WTC11 (cell line): ENCODE measurements around the gene S100P. TPM values are rescaled to one million over a fixed set of nuclear protein-coding genes. Genes with fewer than 3 reads are reported as not detected.

Experiments used
- ATAC-seq: fragments of 200-7000 bp; cut with Tn5 transposase; 2 replicates; pipeline ENCODE4 v1.10.0; 2021; ENCODE audit warnings: mild to moderate bottlenecking, moderate library complexity
- CTCF ChIA-PET: fragments of 300-600 bp; sonication (Branson Sonifier 250); formaldehyde crosslinking; loops from one replicate; lab custom pipeline; 2021; ENCODE audit warnings: antibody characterized with exemption; lab: Charles Lee
- POLR2A ChIA-PET: fragments of 350-600 bp; sonication (Branson Sonifier 250); formaldehyde crosslinking; loops from one replicate; lab custom pipeline; 2021; ENCODE audit warnings: antibody characterized with exemption; lab: Charles Lee
- DNase-seq: peaks from one replicate; pipeline ENCODE4 v3.0.0; 2021; ENCODE audit warnings: low spot score
- H3K27ac Mint-ChIP-seq: 2 replicates; pipeline ENCODE4 v1.8.0; 2021; ENCODE audit warnings: mixed read lengths
- H3K27me3 Mint-ChIP-seq: 2 replicates; pipeline ENCODE4 v1.8.0; 2021; ENCODE audit warnings: low read depth, mild to moderate bottlenecking, moderate library complexity, mixed read lengths
- H3K36me3 Mint-ChIP-seq: 2 replicates; pipeline ENCODE4 v1.8.0; 2021; ENCODE audit warnings: mixed read lengths
- H3K4me1 Mint-ChIP-seq: 2 replicates; pipeline ENCODE4 v1.8.0; 2022; ENCODE audit warnings: mixed read lengths
- H3K4me3 Mint-ChIP-seq: 2 replicates; pipeline ENCODE4 v1.8.0; 2021; ENCODE audit warnings: mild to moderate bottlenecking, moderate library complexity, mixed read lengths
- H3K9me3 Mint-ChIP-seq: 2 replicates; pipeline ENCODE4 v1.8.0; 2021; ENCODE audit warnings: mixed read lengths
- ATF1 ChIP-seq: sonication (generic); formaldehyde crosslinking; IDR thresholded peaks from 2 replicates; pipeline ENCODE4 v1.8.1; 2023; ENCODE audit warnings: mild to moderate bottlenecking, moderate library complexity, missing genetic modification reagents
- CREB1 ChIP-seq: sonication (generic); formaldehyde crosslinking; IDR thresholded peaks from 2 replicates; pipeline ENCODE4 v1.8.0; 2023; ENCODE audit warnings: mild to moderate bottlenecking, missing genetic modification reagents
- ETV6 ChIP-seq: sonication (generic); formaldehyde crosslinking; IDR thresholded peaks from 2 replicates; pipeline ENCODE4 v1.8.1; 2022; ENCODE audit warnings: mild to moderate bottlenecking, missing genetic modification reagents
- GRHL2 ChIP-seq: fragments of 250-450 bp; sonication (Bioruptor Pico); IDR thresholded peaks from 2 replicates; pipeline ENCODE4 v1.8.0; 2022; ENCODE audit warnings: mild to moderate bottlenecking, moderate library complexity; ENCODE audit not compliant: insufficient replicate concordance, severe bottlenecking
- GTF2I ChIP-seq: fragments of 250-450 bp; sonication (Bioruptor Pico); conservative IDR thresholded peaks from 2 replicates; pipeline ENCODE4 v1.4.0; 2021; ENCODE audit warnings: mild to moderate bottlenecking
- HMGA2 ChIP-seq: fragments of 250-450 bp; sonication (Bioruptor Pico); IDR thresholded peaks from 2 replicates; pipeline ENCODE4 v1.4.0; 2021; ENCODE audit warnings: mild to moderate bottlenecking, moderate library complexity
- NFATC4 ChIP-seq: fragments of 250-450 bp; sonication (Bioruptor Pico); IDR thresholded peaks from 2 replicates; pipeline ENCODE4 v1.9.0; 2021; ENCODE audit warnings: mild to moderate bottlenecking
- NFE2L1 ChIP-seq: sonication (generic); formaldehyde crosslinking; IDR thresholded peaks from 2 replicates; pipeline ENCODE4 v1.8.1; 2023; ENCODE audit warnings: missing genetic modification reagents
- NFYB ChIP-seq: sonication (generic); formaldehyde crosslinking; conservative IDR thresholded peaks from 2 replicates; pipeline ENCODE4 v1.8.0; 2022; ENCODE audit warnings: low read depth, missing genetic modification reagents
- NR1H2 ChIP-seq: sonication (generic); formaldehyde crosslinking; IDR thresholded peaks from 2 replicates; pipeline ENCODE4 v1.9.0; 2021; ENCODE audit warnings: mild to moderate bottlenecking, moderate library complexity, missing genetic modification reagents
- PRRX2 ChIP-seq: fragments of 250-450 bp; sonication (Bioruptor Pico); IDR thresholded peaks from 2 replicates; pipeline ENCODE4 v1.8.0; 2021; ENCODE audit warnings: mild to moderate bottlenecking
- RELA ChIP-seq: sonication (generic); formaldehyde crosslinking; IDR thresholded peaks from 2 replicates; pipeline ENCODE4 v1.8.1; 2022; ENCODE audit warnings: missing genetic modification reagents, mild to moderate bottlenecking, borderline replicate concordance
- RORB ChIP-seq: fragments of 250-450 bp; sonication (Bioruptor Pico); IDR thresholded peaks from 2 replicates; pipeline ENCODE4 v1.9.0; 2021; ENCODE audit warnings: mild to moderate bottlenecking
- SMAD4 ChIP-seq: sonication (generic); formaldehyde crosslinking; IDR thresholded peaks from 2 replicates; pipeline ENCODE4 v1.8.0; 2022; ENCODE audit warnings: mild to moderate bottlenecking, missing genetic modification reagents
- SOX15 ChIP-seq: fragments of 250-450 bp; sonication (Bioruptor Pico); IDR thresholded peaks from 2 replicates; pipeline ENCODE4 v1.9.0; 2021; ENCODE audit warnings: mild to moderate bottlenecking
- ZNF121 ChIP-seq: sonication (generic); formaldehyde crosslinking; IDR thresholded peaks from 2 replicates; pipeline ENCODE4 v1.8.0; 2023; ENCODE audit warnings: missing genetic modification reagents
- total RNA-seq: library from RNA; stranded (reverse); gene quantifications from 3 replicates; pipeline ENCODE4 v1.2.3, GENCODE V29; 2021
- TF ChIP-seq, protein P1 (sequence below): sonication (generic); formaldehyde crosslinking; conservative IDR thresholded peaks from 2 replicates; pipeline ENCODE4 v1.8.1; 2022; ENCODE audit warnings: mild to moderate bottlenecking, missing genetic modification reagents
- TF ChIP-seq, protein P2 (sequence below): sonication (generic); formaldehyde crosslinking; IDR thresholded peaks from 2 replicates; pipeline ENCODE4 v1.8.1; 2023; ENCODE audit warnings: mild to moderate bottlenecking, missing genetic modification reagents
- TF ChIP-seq, protein P3 (sequence below): sonication (generic); formaldehyde crosslinking; IDR thresholded peaks from 2 replicates; pipeline ENCODE4 v1.8.1; 2023; ENCODE audit warnings: mild to moderate bottlenecking, missing genetic modification reagents, borderline replicate concordance
- TF ChIP-seq, protein P4 (sequence below): fragments of 250-450 bp; sonication (Bioruptor Pico); IDR thresholded peaks from 2 replicates; pipeline ENCODE4 v2.1.2; 2022; ENCODE audit warnings: mild to moderate bottlenecking, moderate library complexity
- TF ChIP-seq, protein P5 (sequence below): sonication (generic); formaldehyde crosslinking; IDR thresholded peaks from 2 replicates; pipeline ENCODE4 v1.8.1; 2023; ENCODE audit warnings: mild to moderate bottlenecking, missing genetic modification reagents, moderate library complexity
- TF ChIP-seq, protein P6 (sequence below): sonication (generic); formaldehyde crosslinking; IDR thresholded peaks from 2 replicates; pipeline ENCODE4 v1.8.0; 2022; ENCODE audit warnings: mild to moderate bottlenecking, missing genetic modification reagents
- TF ChIP-seq, protein P7 (sequence below): fragments of 200-600 bp; IDR thresholded peaks from 2 replicates; pipeline ENCODE4 v1.8.0; 2022; ENCODE audit warnings: antibody characterized with exemption

Gene S100P
- total RNA-seq, 1 experiment from 2014 or later = not detected

DNA sequence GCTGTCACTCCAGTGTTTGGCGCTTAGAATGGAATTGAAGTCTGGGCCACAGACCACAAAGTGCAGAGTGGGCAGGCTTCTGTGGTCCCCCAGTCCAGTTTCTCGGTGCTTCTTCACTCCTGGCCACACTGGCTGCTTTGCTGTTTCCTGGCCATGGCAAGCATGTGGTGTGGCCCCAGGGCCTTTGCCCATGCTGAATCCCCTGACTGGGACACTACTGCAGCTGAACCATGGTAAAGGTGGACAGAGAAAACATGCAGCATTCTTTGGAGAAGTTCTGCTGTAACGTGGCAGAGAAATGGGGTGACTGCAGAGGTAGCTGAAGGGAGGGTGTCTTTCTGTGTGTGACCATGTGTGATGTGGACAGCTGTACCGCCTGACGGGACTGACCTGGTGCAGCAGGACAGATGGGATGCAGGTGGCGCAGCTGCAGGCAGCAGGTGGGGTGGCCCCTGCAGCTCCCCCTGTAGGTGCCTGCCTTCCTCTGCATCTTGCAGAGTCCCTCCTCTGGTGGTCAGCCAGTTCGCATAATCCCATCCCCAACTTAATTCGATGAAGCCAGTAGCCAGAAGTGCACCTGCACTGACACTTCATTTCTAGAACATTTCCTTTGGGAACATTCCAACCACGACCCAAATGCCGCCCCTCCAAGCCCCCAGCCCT, 13.2 kb upstream of the S100P start:
- TF ChIP-seq PRRX2 (CRISPR knock-in tag) = no peak
- TF ChIP-seq GTF2I = peak; percentile 56; the same call in 1 of the 2 replicates
- TF ChIP-seq GRHL2 (CRISPR knock-in tag) = no peak
- no peak for TF ChIP-seq RORB (CRISPR knock-in tag)
- TF ChIP-seq CREB1 (CRISPR knock-in tag) = no peak
- TF ChIP-seq, protein P1, sequence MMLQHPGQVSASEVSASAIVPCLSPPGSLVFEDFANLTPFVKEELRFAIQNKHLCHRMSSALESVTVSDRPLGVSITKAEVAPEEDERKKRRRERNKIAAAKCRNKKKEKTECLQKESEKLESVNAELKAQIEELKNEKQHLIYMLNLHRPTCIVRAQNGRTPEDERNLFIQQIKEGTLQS = no peak
- TF ChIP-seq HMGA2 = no peak
- TF ChIP-seq, protein P2, sequence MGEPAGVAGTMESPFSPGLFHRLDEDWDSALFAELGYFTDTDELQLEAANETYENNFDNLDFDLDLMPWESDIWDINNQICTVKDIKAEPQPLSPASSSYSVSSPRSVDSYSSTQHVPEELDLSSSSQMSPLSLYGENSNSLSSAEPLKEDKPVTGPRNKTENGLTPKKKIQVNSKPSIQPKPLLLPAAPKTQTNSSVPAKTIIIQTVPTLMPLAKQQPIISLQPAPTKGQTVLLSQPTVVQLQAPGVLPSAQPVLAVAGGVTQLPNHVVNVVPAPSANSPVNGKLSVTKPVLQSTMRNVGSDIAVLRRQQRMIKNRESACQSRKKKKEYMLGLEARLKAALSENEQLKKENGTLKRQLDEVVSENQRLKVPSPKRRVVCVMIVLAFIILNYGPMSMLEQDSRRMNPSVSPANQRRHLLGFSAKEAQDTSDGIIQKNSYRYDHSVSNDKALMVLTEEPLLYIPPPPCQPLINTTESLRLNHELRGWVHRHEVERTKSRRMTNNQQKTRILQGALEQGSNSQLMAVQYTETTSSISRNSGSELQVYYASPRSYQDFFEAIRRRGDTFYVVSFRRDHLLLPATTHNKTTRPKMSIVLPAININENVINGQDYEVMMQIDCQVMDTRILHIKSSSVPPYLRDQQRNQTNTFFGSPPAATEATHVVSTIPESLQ = no peak
- TF ChIP-seq, protein P3, sequence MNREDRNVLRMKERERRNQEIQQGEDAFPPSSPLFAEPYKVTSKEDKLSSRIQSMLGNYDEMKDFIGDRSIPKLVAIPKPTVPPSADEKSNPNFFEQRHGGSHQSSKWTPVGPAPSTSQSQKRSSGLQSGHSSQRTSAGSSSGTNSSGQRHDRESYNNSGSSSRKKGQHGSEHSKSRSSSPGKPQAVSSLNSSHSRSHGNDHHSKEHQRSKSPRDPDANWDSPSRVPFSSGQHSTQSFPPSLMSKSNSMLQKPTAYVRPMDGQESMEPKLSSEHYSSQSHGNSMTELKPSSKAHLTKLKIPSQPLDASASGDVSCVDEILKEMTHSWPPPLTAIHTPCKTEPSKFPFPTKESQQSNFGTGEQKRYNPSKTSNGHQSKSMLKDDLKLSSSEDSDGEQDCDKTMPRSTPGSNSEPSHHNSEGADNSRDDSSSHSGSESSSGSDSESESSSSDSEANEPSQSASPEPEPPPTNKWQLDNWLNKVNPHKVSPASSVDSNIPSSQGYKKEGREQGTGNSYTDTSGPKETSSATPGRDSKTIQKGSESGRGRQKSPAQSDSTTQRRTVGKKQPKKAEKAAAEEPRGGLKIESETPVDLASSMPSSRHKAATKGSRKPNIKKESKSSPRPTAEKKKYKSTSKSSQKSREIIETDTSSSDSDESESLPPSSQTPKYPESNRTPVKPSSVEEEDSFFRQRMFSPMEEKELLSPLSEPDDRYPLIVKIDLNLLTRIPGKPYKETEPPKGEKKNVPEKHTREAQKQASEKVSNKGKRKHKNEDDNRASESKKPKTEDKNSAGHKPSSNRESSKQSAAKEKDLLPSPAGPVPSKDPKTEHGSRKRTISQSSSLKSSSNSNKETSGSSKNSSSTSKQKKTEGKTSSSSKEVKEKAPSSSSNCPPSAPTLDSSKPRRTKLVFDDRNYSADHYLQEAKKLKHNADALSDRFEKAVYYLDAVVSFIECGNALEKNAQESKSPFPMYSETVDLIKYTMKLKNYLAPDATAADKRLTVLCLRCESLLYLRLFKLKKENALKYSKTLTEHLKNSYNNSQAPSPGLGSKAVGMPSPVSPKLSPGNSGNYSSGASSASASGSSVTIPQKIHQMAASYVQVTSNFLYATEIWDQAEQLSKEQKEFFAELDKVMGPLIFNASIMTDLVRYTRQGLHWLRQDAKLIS = no peak
- TF ChIP-seq, protein P4, sequence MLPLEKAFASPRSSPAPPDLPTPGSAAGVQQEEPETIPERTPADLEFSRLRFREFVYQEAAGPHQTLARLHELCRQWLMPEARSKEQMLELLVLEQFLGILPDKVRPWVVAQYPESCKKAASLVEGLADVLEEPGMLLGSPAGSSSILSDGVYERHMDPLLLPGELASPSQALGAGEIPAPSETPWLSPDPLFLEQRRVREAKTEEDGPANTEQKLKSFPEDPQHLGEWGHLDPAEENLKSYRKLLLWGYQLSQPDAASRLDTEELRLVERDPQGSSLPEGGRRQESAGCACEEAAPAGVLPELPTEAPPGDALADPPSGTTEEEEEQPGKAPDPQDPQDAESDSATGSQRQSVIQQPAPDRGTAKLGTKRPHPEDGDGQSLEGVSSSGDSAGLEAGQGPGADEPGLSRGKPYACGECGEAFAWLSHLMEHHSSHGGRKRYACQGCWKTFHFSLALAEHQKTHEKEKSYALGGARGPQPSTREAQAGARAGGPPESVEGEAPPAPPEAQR (CRISPR knock-in tag) = no peak
- TF ChIP-seq, protein P5, sequence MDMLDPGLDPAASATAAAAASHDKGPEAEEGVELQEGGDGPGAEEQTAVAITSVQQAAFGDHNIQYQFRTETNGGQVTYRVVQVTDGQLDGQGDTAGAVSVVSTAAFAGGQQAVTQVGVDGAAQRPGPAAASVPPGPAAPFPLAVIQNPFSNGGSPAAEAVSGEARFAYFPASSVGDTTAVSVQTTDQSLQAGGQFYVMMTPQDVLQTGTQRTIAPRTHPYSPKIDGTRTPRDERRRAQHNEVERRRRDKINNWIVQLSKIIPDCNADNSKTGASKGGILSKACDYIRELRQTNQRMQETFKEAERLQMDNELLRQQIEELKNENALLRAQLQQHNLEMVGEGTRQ (CRISPR knock-in tag) = no peak
- TF ChIP-seq SOX15 (CRISPR knock-in tag) = no peak
- no peak for TF ChIP-seq NFATC4 (CRISPR knock-in tag)
- TF ChIP-seq ETV6 (CRISPR knock-in tag) = no peak
- no peak for TF ChIP-seq NFYB (CRISPR knock-in tag)
- no peak for TF ChIP-seq SMAD4 (CRISPR knock-in tag)
- TF ChIP-seq NFE2L1 (CRISPR knock-in tag) = no peak
- 0 out of 2 replicates have a peak, but pooled peaks have one; percentile 1 for TF ChIP-seq ZNF121 (CRISPR knock-in tag)
- TF ChIP-seq ATF1 (CRISPR knock-in tag) = no peak
- TF ChIP-seq, protein P6, sequence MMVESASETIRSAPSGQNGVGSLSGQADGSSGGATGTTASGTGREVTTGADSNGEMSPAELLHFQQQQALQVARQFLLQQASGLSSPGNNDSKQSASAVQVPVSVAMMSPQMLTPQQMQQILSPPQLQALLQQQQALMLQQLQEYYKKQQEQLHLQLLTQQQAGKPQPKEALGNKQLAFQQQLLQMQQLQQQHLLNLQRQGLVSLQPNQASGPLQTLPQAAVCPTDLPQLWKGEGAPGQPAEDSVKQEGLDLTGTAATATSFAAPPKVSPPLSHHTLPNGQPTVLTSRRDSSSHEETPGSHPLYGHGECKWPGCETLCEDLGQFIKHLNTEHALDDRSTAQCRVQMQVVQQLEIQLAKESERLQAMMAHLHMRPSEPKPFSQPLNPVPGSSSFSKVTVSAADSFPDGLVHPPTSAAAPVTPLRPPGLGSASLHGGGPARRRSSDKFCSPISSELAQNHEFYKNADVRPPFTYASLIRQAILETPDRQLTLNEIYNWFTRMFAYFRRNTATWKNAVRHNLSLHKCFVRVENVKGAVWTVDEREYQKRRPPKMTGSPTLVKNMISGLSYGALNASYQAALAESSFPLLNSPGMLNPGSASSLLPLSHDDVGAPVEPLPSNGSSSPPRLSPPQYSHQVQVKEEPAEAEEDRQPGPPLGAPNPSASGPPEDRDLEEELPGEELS (CRISPR knock-in tag) = no peak
- no peak for TF ChIP-seq NR1H2 (CRISPR knock-in tag)
- TF ChIP-seq, protein P7, sequence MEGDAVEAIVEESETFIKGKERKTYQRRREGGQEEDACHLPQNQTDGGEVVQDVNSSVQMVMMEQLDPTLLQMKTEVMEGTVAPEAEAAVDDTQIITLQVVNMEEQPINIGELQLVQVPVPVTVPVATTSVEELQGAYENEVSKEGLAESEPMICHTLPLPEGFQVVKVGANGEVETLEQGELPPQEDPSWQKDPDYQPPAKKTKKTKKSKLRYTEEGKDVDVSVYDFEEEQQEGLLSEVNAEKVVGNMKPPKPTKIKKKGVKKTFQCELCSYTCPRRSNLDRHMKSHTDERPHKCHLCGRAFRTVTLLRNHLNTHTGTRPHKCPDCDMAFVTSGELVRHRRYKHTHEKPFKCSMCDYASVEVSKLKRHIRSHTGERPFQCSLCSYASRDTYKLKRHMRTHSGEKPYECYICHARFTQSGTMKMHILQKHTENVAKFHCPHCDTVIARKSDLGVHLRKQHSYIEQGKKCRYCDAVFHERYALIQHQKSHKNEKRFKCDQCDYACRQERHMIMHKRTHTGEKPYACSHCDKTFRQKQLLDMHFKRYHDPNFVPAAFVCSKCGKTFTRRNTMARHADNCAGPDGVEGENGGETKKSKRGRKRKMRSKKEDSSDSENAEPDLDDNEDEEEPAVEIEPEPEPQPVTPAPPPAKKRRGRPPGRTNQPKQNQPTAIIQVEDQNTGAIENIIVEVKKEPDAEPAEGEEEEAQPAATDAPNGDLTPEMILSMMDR = peak; percentile 16; the same call in 1 of the 2 replicates
- TF ChIP-seq RELA (CRISPR knock-in tag) = no peak

More for the DNA sequence above, 13.2 kb upstream of the S100P start:
- H3K9me3 Mint-ChIP-seq = peaks cover 6% of the 10 kb centered on the region; the same call in 1 of the 2 replicates
- DNase-seq (peak; percentile 65), ATAC-seq (peak; percentile 82)
- peaks cover 19% of the 10 kb centered on the region for H3K36me3 Mint-ChIP-seq
- H3K4me1 Mint-ChIP-seq = peaks cover 18% of the 10 kb centered on the region
- no peak overlapping the region for H3K4me3 Mint-ChIP-seq
- CTCF ChIA-PET = interaction anchor here (0.5 to 2.5 kb wide), 35 partner anchors 10 to 516 kb away, joined by 3 to 36 read pairs (median 4); partner anchors contain the start of genes MAN2B2, MRFAP1L1, S100P and TADA2B
- H3K27me3 Mint-ChIP-seq = peaks cover 2% of the 10 kb centered on the region
- POLR2A ChIA-PET = interaction anchor here (1.0 kb wide), 1 partner anchor 37 kb away, joined by 4 read pairs; no protein-coding TSS in a partner anchor
- no peak overlapping the region for H3K27ac Mint-ChIP-seq
